K562 (cell line): ENCODE measurements around the gene GNAI1.

Source experiments
- ARHGAP35 ChIP-seq: fragments of 450-650 bp; IDR thresholded peaks from 2 replicates; pipeline ENCODE4 v1.6.1; 2018; ENCODE audit not compliant: partially characterized antibody
- CREB1 ChIP-seq, 2 experiments: sonication (generic) in 1 of 2; formaldehyde crosslinking in 1 of 2; IDR thresholded peaks; 2 replicates each; pipeline versions ENCODE4 v1.6.1 to v1.8.0; 2012 to 2022; ENCODE audit warnings: inconsistent platforms in 1 of 2, mild to moderate bottlenecking in 1 of 2, missing genetic modification reagents in 1 of 2, moderate library complexity in 1 of 2
- CTCF ChIP-seq, 3 experiments: IDR thresholded peaks in 2 of 3; conservative IDR thresholded peaks in 1 of 3; 2 replicates each; pipeline ENCODE4 v1.5.1; 2011 to 2012; ENCODE audit warnings: low read length in 3 of 3, mild to moderate bottlenecking in 3 of 3, control low read depth in 2 of 3, improper control_type of control experiment in 1 of 3, inconsistent platforms in 1 of 3, low read depth in 1 of 3, mixed read lengths in 1 of 3, moderate library complexity in 1 of 3; ENCODE audit not compliant: insufficient read depth in 2 of 3
- HDAC2 ChIP-seq: fragments of 450-650 bp; IDR thresholded peaks from 2 replicates; pipeline ENCODE4 v1.6.1; 2016; ENCODE audit warnings: mild to moderate bottlenecking
- NFIC ChIP-seq: fragments of 450-650 bp; IDR thresholded peaks from 2 replicates; pipeline ENCODE4 v1.6.1; 2017; ENCODE audit warnings: mild to moderate bottlenecking, inconsistent platforms
- NFYB ChIP-seq: IDR thresholded peaks from 2 replicates; pipeline ENCODE4 v1.6.1; 2011; ENCODE audit warnings: mild to moderate bottlenecking, moderate library complexity; ENCODE audit not compliant: insufficient read length; ENCODE audit errors: extremely low read depth
- TSC22D4 ChIP-seq: fragments of 450-650 bp; IDR thresholded peaks from 2 replicates; pipeline ENCODE4 v1.6.1; 2016; ENCODE audit warnings: missing genetic modification characterization, missing biosample characterization, control low read depth
- USF1 ChIP-seq: sonication (generic); formaldehyde crosslinking; IDR thresholded peaks from 2 replicates; pipeline ENCODE4 v1.9.0; 2022; ENCODE audit warnings: mild to moderate bottlenecking, missing genetic modification reagents
- ZBTB43 ChIP-seq: sonication (generic); formaldehyde crosslinking; IDR thresholded peaks from 2 replicates; pipeline ENCODE4 v1.8.0; 2023; ENCODE audit warnings: mild to moderate bottlenecking, missing genetic modification reagents
- ZKSCAN3 ChIP-seq: fragments of 250-450 bp; sonication (Bioruptor Pico); IDR thresholded peaks from 2 replicates; pipeline ENCODE4 v1.4.0; 2020
- ZNF431 ChIP-seq: sonication (generic); formaldehyde crosslinking; IDR thresholded peaks from 2 replicates; pipeline ENCODE4 v1.8.0; 2022; ENCODE audit warnings: mild to moderate bottlenecking, missing genetic modification reagents

- TF ChIP-seq ARHGAP35 (no peak), HDAC2 (no peak), USF1 (no peak), NFYB (no peak), CREB1 (IDR thresholded peaks at IDR 0.05) (no peak), CREB1 (CRISPR knock-in tag; IDR thresholded peaks at IDR 0.05) (no peak), CTCF (IDR thresholded peaks at IDR 0.05 in 2 of 3, conservative IDR thresholded peaks at IDR 0.05 in 1 of 3; ENCODE audit: insufficient read depth in 2 of 3, low read depth in 1 of 3, low read length in 3 of 3) (no peak), ZBTB43 (CRISPR knock-in tag) (no peak), ZKSCAN3 (CRISPR knock-in tag) (no peak), NFIC (no peak), ZNF431 (CRISPR knock-in tag) (no peak), TSC22D4 (tag) (no peak)
These were observed 108.8 kb downstream of the GNAI1 start for GRCh38 chr7:80243425-80243824.
